ENCODE results near the gene TCTA. TPM values are rescaled to one million over a fixed set of nuclear protein-coding genes. Genes with fewer than 3 reads are reported as not detected.

Gene TCTA
- total and polyA plus RNA-seq, 2 of the 8 experiments (the other 6 are each of a cell fraction or from before 2014, with no cell fraction given), result 6.2 to 11.0 TPM

- H2BK15ac ChIP-seq (ENCODE audit: low read length), result no peak overlapping the region
- no peak overlapping the region for H4K5ac ChIP-seq (ENCODE audit: insufficient read length, low read depth, low read length)
- DNase-seq (ENCODE audit: low read depth in 1 of 2, low spot score in 2 of 2) (no peak), FAIRE-seq (peak; percentile 65)
- no peak for TF ChIP-seq POLR2A (IDR thresholded peaks at IDR 0.05; ENCODE audit: control extremely low read depth in 1 of 2, low read depth in 2 of 2, low read length in 2 of 2)
- TF ChIP-seq TAF7 (optimal IDR thresholded peaks at IDR 0.05; ENCODE audit: borderline replicate concordance, low read depth, low read length), result no peak
- no peak for TF ChIP-seq HDAC2 (IDR thresholded peaks at IDR 0.05; ENCODE audit: borderline replicate concordance in 1 of 2, low read depth in 2 of 2, low read length in 2 of 2)
- TF ChIP-seq SUZ12 (IDR thresholded peaks at IDR 0.05; ENCODE audit: low read length), result no peak
- TF ChIP-seq, protein P1, sequence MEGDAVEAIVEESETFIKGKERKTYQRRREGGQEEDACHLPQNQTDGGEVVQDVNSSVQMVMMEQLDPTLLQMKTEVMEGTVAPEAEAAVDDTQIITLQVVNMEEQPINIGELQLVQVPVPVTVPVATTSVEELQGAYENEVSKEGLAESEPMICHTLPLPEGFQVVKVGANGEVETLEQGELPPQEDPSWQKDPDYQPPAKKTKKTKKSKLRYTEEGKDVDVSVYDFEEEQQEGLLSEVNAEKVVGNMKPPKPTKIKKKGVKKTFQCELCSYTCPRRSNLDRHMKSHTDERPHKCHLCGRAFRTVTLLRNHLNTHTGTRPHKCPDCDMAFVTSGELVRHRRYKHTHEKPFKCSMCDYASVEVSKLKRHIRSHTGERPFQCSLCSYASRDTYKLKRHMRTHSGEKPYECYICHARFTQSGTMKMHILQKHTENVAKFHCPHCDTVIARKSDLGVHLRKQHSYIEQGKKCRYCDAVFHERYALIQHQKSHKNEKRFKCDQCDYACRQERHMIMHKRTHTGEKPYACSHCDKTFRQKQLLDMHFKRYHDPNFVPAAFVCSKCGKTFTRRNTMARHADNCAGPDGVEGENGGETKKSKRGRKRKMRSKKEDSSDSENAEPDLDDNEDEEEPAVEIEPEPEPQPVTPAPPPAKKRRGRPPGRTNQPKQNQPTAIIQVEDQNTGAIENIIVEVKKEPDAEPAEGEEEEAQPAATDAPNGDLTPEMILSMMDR (IDR thresholded peaks at IDR 0.05; ENCODE audit: control extremely low read depth in 1 of 3, insufficient read depth in 1 of 3, low read depth in 1 of 3, low read length in 3 of 3), result no peak
- no peak for TF ChIP-seq SIRT6 (IDR thresholded peaks at IDR 0.05; ENCODE audit: low read length)
- peak; percentile 81; the same call in 1 of the 2 replicates for TF ChIP-seq YY1 (IDR thresholded peaks at IDR 0.05; ENCODE audit: low read depth, low read length)
- TF ChIP-seq JUN (IDR thresholded peaks at IDR 0.05; ENCODE audit: low read depth, low read length), result no peak
- no peak for TF ChIP-seq GABPA (IDR thresholded peaks at IDR 0.05; ENCODE audit: borderline replicate concordance, insufficient read depth, low read length)
- no peak for TF ChIP-seq EP300 (IDR thresholded peaks at IDR 0.05; ENCODE audit: borderline replicate concordance in 1 of 2, low read depth in 2 of 2, low read length in 2 of 2)
- TF ChIP-seq SIX5 (IDR thresholded peaks at IDR 0.05; ENCODE audit: low read depth, low read length), result peak; percentile 63
- H3K4me2 ChIP-seq (ENCODE audit: insufficient read depth in 1 of 2, low read depth in 2 of 2, low read length in 2 of 2), result no peak overlapping the region
- no peak overlapping the region for H2BK20ac ChIP-seq (ENCODE audit: low read length)
- no peak overlapping the region for H3K4ac ChIP-seq (replicated peaks; ENCODE audit: insufficient read length, low read depth, low read length)
- H4K91ac ChIP-seq (replicated peaks; ENCODE audit: insufficient read length, low read length), result no peak overlapping the region
- no peak overlapping the region for H2BK12ac ChIP-seq (ENCODE audit: low read depth, low read length)
- no peak overlapping the region for H2AK5ac ChIP-seq (ENCODE audit: low read depth, low read length)
- H4K8ac ChIP-seq (ENCODE audit: extremely low read depth, insufficient read depth, low read length), result no peak overlapping the region
- no peak overlapping the region for H3K23ac ChIP-seq (ENCODE audit: insufficient read length)
- H2BK120ac ChIP-seq (replicated peaks; ENCODE audit: low read depth, low read length), result no peak overlapping the region
- H2BK5ac ChIP-seq (ENCODE audit: low read depth, low read length), result no peak overlapping the region
- ChIA-PET POLR2A (ENCODE audit: partially characterized antibody) (interaction anchor here (1.5 kb wide), 1 partner anchor 15 kb away, joined by 5 read pairs; the partner anchor contains the start of genes RHOA and TCTA), CTCF (ENCODE audit: partially characterized antibody) (no interaction called here)
- no peak overlapping the region for H3K4me3 ChIP-seq (ENCODE audit: extremely low read depth in 1 of 4, insufficient read depth in 2 of 4, low read depth in 3 of 4, low read length in 4 of 4)
- H4K20me1 ChIP-seq (replicated peaks in 1 of 2; ENCODE audit: control insufficient read depth in 1 of 2, insufficient read depth in 2 of 2, low read length in 2 of 2), result peaks cover 8 to 26% of the 10 kb centered on the region in 2 experiments
- H3K56ac ChIP-seq (replicated peaks; ENCODE audit: insufficient read length, low read depth, low read length), result no peak overlapping the region
- no peaks in the 10 kb centered on the region for H3K23me2 ChIP-seq (ENCODE audit: low read depth, low read length)
- no peaks in the 10 kb centered on the region for H3K4me1 ChIP-seq (replicated peaks in 1 of 4; ENCODE audit: control insufficient read depth in 3 of 4, insufficient read depth in 4 of 4, low read length in 3 of 4)
- no peak overlapping the region for H2AFZ ChIP-seq (ENCODE audit: low read length)
- 87% methylated on average over 4 of the region's 4 CpGs; no CpG with 5 or more reads in 1 of the 2 experiments for WGBS, 2 experiments (ENCODE audit: extremely low coverage in 1 of 2, insufficient coverage in 1 of 2, insufficient read length in 1 of 2, insufficient replicate concordance in 2 of 2, low coverage in 1 of 2, low lambda C conversion rate in 2 of 2, missing lambda C conversion rate in 1 of 2)
- H3K79me1 ChIP-seq (ENCODE audit: low read depth, low read length), result peaks cover 20% of the 10 kb centered on the region
- H3K14ac ChIP-seq (ENCODE audit: insufficient read length), result no peak overlapping the region
- no peaks in the 10 kb centered on the region; a peak in 2 of 8 replicates for H3K36me3 ChIP-seq (ENCODE audit: control insufficient read depth in 2 of 4, insufficient read depth in 4 of 4, low read length in 3 of 4)
- H3K9me3 ChIP-seq (ENCODE audit: insufficient read depth in 2 of 2, low read depth in 1 of 2, low read length in 1 of 2), result no peaks in the 10 kb centered on the region
- no peak overlapping the region for H3K9ac ChIP-seq (replicated peaks in 1 of 4; ENCODE audit: extremely low read depth in 1 of 4, low read depth in 3 of 4, low read length in 3 of 4)
- peaks cover 35 to 91% of the 10 kb centered on the region in 2 experiments for H3K79me2 ChIP-seq (ENCODE audit: control insufficient read depth in 1 of 2, insufficient read depth in 2 of 2, low read length in 2 of 2)
- H3K18ac ChIP-seq (ENCODE audit: extremely low read depth, low read length), result no peak overlapping the region
- H3K27ac ChIP-seq (ENCODE audit: low read depth, low read length), result no peak overlapping the region
- H3K27me3 ChIP-seq (replicated peaks in 1 of 4; ENCODE audit: control insufficient read depth in 3 of 4, extremely low read depth in 1 of 4, insufficient read depth in 3 of 4, low read length in 3 of 4), result no peaks in the 10 kb centered on the region
These were observed 14.8 kb upstream of the TCTA start for GRCh38 chr3:49397470-49397869.
